GM21717 (cell line): Measurements from ENCODE around the gene MRPL53.
"Not testable (repeated sequence)": the region's sequence is repeated elsewhere in the genome, so short reads cannot be mapped to it uniquely, and the experiment has no call there.

Experiments
- ATAC-seq: cut with Tn5 transposase; IDR thresholded peaks from one replicate; pipeline ENCODE4 v1.9.1; 2021; ENCODE audit warnings: mild to moderate bottlenecking, moderate library complexity; ENCODE audit not compliant: unreplicated experiment

The MRPL53 gene

GRCh38 chr2:74454654-74455511, 17.6 kb downstream of the MRPL53 start, which contains the start of gene INO80B:
Gene INO80B, plus strand, starts transcription at chr2:74455087. Its CDS starts 30 bp downstream, at chr2:74455117.
- peak; percentile 35 for ATAC-seq

- ATAC-seq: no peak
Measured at GRCh38 chr2:74450570-74451190, 21.8 kb downstream of the MRPL53 start.

- no peak for ATAC-seq
Measured at GRCh38 chr2:74448771-74449170, 23.7 kb downstream of the MRPL53 start.

GRCh38 chr2:74447230-74447999, 25.1 kb downstream of the MRPL53 start:
- no peak for ATAC-seq

- ATAC-seq: no peak
Measured at GRCh38 chr2:74444498-74445318, 27.8 kb downstream of the MRPL53 start.

- not testable (repeated sequence) for ATAC-seq
Measured at GRCh38 chr2:74442483-74443297, 29.8 kb downstream of the MRPL53 start.

- ATAC-seq: no peak
Measured at GRCh38 chr2:74441690-74442482, 30.6 kb downstream of the MRPL53 start, which contains the start of gene RTKN. Gene RTKN, minus strand, starts transcription at chr2:74441937. Its CDS starts 121 bp downstream, at chr2:74441816.

GRCh38 chr2:74441170-74441689, 31.2 kb downstream of the MRPL53 start:
- no peak for ATAC-seq

- ATAC-seq: peak; percentile 93
Measured at GRCh38 chr2:74440378-74441169, 31.9 kb downstream of the MRPL53 start.

- ATAC-seq: no peak
Measured at GRCh38 chr2:74439803-74440377, 32.6 kb downstream of the MRPL53 start.

- no peak for ATAC-seq
Measured at GRCh38 chr2:74439373-74439772, 33.1 kb downstream of the MRPL53 start.

GRCh38 chr2:74438248-74438647, 34.2 kb downstream of the MRPL53 start:
- no peak for ATAC-seq

- no peak for ATAC-seq
Measured at GRCh38 chr2:74436848-74437695, 35.4 kb downstream of the MRPL53 start.

GRCh38 chr2:74436111-74436805, 36.2 kb downstream of the MRPL53 start:
- ATAC-seq: no peak

- ATAC-seq: no peak
Measured at GRCh38 chr2:74430502-74430901, 42.0 kb downstream of the MRPL53 start.
